NCI-H460 (cell line): ENCODE data around the gene CST2. TPM values are rescaled to one million over a fixed set of nuclear protein-coding genes. Genes with fewer than 3 reads are reported as not detected.
"Not testable (repeated sequence)": the region's sequence is repeated elsewhere in the genome, so short reads cannot be mapped to it uniquely, and the experiment has no call there.

Experiments used
- DNase-seq: peaks from one replicate; pipeline ENCODE4 v3.0.0-alpha.2; 2016; ENCODE audit warnings: low read depth; ENCODE audit errors: extremely low read depth
- polyA plus RNA-seq: library from polyadenylated mRNA; depleted of rRNA; stranded (reverse); fragments of >200 nt; gene quantifications from 2 replicates; pipeline ENCODE4 v1.2.3, GENCODE V29; 2014; cell fraction: nucleus; rRNA removed
- total RNA-seq: library from RNA; depleted of rRNA; stranded (reverse); fragments of >200 nt; shearing (Covaris generic); gene quantifications from 2 replicates; pipeline ENCODE4 v1.2.3, GENCODE V29; 2014; rRNA removed

CST2 gene, protein sequence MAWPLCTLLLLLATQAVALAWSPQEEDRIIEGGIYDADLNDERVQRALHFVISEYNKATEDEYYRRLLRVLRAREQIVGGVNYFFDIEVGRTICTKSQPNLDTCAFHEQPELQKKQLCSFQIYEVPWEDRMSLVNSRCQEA
- 0.78 TPM in 1 of 2 replicates, not detected in the other for total RNA-seq
- polyA plus RNA-seq: not detected in 2 replicates

DNA sequence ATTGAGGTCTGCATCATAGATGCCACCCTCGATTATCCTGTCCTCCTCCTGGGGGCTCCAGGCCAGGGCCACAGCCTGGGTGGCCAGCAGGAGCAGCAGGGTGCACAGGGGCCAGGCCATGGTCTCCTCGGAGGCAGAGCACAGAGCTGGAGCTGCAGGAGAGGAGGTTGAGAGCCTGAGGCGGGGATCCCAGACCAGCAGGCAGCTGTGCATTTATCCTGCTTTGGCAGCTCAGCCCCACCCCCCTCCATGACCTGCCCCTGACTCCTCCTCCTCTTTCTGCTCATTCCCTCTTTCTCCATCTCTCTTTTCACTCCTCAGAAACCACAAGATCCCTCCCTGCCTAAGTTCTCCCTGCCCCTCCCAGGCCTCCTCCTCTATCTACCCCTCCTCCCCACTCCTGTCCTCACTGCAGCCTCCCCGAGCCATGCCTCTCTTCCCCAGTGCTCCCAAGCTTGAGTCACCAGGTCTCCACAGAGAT lies at the start of gene CST2:
TSS of gene CST2 (minus strand) at position 189 of the 481 bp plus-strand sequence. CDS start at position 120, 69 bp downstream.
- DNase-seq: no peak

DNA sequence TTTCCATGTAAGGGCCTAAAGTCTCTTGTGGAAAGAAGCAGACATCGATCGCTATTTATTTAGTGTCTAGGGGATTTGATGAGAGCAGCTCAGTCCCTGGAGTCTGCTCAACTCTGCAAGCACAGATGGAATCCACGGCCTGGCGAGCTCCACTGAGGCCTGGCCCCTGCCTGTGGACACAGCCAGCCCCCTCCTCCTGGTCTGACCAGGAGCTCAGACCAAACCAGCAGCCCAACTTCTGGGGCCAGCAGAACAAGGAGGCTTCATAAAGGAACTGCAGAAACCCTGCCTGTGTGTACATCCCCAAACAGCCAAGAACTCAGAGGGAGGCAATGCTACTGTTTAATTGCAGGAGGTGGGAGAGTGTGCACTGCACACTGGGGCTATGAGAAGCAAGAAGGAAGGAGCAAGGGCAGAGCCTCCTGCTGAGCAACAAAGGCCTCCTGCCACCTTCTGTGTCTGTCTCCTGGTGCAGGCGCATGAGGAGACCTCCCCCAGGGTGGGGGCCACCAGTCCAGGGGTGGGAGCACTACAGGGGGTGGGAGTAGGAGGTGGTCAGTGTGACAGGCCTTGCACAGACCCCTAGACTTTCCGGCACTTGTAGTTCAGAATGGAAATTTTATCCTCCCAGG lies 49.2 kb upstream of the CST2 start:
- DNase-seq: no peak

DNA sequence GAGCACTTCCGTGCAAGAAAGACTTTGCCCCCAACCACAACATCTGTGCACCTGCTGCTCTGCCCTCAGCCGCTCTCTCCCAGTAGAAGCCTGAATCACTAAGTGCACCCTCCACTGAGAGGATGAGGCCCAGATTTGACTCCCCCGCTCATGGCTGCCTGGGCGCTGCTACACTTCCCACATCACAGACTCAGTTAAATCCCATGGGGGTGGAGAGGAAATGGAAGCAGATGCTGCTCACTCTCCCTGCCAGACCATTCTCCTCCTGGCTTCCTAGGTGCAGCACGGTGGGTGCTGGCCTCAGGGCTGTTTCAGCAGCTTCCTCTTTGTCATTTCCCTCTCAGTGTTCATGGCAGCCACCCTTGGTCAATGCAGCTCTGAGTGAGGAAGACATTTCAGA lies 48.2 kb upstream of the CST2 start:
- no peak for DNase-seq

DNA sequence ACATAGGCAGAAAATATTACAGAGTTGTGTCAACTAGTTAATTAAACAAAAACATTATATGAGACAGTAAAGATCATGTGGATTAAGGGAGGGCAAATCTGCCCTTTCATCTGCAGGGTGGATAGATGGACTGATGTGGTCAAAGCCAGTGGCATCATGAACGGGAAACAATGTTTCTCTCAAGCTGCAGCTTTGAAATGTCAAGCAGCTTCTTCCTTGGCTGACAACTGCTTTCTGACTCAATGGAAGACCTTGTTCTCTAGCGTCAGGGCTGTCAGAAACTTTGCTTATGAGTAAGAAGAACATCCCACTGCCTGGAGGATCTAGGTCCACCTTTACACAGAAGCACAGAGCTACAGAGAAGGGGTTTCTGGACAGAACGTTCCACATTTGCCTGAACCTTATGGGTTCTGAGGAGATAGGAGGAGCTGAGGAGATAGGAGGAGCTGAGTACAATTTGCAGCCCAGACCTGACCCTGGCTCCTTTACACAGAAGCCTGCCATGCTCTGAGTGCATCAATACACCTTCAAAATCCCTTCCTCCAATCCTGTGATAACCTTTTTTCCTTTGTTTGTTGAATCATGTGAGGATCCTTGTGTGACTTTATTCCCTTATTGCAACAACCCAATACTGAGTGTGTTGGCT lies 47.0 kb upstream of the CST2 start:
- DNase-seq: no peak

DNA sequence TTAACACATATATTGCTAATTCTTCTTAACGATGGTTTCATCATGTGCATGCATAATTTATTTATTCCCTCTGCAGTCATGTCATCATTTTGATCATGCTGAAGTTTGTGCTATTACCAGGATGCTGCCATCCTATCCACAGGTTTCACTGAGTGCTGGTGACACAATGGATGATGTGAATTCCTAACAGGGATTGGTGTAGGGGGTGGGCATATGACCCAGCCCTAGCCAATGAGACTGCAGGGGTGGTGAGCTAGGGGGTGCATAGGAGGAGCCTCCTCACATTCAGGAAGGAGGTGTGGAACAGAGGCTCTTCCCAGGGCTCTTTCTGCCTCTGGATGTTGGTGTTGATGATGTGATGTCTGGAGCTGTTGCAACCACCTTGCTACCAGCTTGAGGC lies 45.5 kb upstream of the CST2 start:
- DNase-seq: no peak

DNA sequence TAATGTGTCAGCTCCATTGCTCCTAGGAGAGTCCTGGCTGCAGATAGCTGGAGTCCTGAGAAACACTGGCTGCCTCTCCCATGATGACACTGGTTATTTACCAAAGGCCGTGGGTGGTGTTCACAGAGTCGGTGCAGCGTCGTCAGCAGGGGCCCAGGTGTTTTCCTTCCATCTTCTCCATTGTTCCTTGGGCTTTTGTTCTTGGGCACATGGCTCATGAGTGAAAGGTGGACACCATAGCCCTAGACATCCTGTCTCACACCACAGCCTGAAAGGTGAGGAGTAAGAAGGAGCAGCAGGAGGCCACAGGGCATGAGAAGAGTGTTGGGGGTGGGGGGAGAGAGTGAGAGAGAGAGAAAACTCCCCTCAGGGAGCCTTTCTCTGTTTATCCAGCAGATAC lies 43.9 kb upstream of the CST2 start:
- DNase-seq: no peak

DNA sequence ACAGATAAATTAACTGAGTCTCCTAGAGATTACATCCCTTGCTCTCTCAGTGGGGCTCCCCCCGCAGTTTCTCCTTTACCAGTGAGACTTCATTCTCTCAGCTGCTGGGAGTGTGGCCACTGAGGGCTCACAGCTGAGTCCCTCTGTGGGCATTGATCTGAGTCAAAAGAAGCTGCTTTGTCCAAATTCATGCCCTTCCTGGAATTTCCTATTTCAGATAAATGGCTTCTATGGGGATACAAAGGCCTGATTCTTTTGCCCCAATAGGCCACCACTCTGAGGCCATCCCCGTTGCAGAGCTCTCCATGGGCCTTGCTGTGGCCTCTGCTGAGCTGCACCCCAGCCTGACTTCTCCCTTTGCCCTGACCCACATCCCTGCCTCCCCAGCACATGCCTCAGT lies 43.0 kb upstream of the CST2 start:
- no peak for DNase-seq

DNA sequence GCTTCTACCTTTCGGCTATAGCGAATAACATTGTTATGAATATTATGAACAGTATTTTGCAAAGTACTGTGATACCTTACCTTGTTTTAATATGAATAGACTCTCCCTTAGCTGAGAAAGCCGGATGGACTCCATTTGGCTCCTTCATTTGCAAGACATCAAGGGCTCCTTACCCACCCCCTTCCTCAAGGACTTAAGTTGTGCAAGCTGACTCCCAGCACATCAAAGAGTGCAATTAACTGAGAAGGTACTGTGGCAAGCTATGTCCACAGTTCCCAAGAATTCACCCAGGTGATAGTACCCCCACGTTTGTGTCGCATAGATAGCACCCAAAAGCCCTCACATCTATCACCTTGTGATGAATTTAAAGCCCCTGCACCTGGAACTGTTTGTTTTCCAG lies 41.8 kb upstream of the CST2 start:
- DNase-seq: no peak

DNA sequence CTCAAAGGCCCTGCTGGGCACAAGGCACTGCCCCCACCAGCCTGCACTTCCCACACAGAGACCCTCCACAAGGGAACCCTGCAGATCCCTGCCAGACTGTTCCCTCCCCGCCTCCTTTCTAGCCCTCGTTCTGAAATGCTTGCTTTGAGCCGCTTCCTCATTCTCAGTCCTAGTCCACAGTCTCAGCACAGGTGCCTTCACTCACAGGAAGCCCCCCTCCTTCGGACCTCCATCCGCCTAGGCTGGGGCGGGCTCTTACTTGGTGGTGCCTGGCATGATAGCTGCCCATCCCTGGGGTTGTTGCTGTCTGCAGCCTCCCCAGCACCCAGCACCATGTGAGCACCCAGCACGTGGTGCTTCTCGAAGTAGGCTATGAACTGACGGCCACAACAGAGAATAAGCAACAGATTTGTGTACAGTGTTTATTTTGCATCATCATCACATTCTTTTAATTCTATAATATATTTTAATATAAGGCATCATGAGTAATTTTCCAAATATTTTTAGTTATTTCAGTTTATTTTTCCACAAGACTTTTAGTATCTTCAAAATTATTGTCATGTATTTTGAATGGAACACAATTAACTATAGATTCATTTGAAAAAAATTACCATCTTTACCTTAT lies 40.7 kb upstream of the CST2 start:
- DNase-seq: no peak

DNA sequence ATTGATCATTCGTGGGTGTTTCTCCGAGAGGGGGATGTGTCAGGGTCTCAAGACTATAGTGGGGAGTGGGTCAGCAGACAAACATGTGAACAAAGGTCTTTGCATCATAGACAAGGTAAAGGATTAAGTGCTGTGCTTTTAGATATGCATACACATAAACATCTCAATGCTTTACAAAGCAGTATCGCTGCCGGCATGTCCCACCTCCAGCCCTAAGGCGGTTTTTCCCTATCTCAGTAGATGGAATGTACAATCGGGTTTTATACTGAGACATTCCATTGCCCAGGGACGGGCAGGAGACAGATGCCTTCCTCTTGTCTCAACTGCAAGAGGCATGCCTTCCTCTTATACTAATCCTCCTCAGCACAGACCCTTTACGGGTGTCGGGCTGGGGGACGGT lies 34.2 kb upstream of the CST2 start:
- DNase-seq: not testable (repeated sequence)

DNA sequence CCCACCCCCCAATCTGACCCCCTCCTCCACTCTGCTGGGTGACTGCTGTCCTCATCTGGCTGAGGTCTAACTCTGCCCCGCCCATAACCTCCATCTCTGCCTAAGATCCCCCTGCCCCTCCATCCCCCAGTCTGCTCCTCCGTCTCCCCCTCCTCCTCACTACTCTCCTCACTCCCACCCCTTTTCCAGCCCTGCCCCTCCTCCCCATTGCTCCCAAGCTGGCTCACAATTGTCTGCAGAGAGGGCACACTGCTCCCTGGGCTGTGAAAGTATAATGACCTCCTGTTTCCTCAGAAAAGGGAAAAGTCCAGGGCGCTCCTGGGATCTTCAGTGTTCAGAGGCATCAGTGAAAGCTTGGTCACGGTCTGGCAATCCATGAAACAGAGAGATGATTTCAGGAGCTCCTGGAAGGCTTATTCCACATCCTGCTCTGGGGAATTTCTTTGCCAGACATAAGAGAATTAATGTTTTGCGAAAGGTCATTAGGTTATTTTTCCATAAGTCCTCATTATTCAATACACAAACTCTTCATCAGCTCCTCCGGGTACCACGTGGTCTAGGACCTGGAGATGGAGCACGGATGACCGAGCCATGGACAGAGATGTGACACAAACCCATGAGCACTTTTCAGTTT lies 31.6 kb upstream of the CST2 start:
- DNase-seq: no peak

DNA sequence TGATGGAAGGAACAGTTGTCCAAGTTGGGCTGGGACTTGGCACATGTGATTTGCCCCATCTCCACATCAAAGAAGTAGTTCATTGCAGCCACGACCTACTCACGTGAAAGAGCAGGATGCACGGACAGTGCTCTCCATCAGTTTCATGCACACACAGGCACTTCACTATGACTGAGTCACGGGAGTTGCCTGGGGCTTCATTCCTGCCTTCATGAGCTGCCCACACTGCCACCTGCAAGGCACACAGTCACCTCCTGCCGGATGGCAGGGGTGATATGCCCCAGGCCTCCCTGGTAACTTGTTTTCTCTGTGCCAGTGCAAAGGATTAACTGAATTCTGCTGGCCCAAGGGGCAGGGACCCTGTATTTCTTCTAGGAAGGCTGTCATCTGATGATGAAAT lies 30.2 kb upstream of the CST2 start:
- no peak for DNase-seq

DNA sequence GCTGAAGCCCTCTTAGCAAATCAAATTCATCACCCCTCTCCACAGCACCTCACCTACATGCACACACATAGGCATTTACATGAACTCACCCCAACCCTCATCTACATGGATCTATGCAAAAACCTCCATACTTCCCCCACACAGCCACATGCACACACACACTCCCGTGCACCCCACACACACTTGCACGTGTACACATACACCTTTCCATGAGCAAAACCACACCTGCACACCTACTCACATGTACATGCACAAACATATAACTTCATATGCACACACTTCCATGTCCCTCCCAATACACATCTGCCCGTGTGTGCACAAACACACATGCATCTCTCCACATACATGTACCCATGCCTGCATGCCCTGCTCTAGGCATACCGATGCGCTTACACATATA lies 29.7 kb upstream of the CST2 start:
- DNase-seq: no peak

DNA sequence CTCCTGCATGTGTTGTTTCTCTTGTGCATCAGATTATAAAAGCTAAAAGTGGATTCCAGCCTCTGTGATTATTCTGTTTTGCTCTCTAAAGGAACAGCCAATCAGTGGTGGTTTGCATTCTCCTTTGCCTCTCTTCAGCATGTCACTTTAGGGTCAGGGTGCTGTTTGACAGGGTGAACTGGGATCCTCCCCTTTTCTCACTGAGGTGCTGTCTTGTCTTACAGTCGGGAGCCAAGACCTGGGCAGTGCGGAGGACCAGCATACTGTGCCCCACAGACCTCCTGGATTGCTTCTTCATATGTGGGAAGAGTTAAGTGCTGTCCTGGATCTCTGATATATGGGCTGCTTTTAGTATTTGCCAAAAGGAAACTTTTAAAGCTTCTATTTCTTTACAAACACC lies 15.2 kb upstream of the CST2 start:
- DNase-seq: no peak

DNA sequence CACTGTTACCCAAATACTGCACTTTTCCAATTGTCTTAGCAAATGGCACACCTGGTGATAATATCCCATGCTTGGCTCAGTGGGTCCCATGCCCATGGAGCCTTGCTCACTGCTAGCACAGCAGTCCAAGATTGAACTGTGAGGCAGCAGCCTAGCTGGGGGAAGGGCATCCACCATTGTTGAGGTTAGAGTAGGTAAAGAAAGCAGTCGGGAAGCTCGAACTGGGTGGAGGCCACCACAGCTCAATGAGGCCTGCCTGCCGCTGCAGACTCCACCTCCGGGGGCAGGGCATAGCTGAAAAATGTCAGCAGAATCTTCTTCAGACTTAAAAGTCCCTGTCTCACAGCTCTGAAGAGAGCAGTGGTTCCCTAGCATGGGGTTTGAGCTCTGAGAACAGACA lies 9.2 kb upstream of the CST2 start:
- DNase-seq: no peak

DNA sequence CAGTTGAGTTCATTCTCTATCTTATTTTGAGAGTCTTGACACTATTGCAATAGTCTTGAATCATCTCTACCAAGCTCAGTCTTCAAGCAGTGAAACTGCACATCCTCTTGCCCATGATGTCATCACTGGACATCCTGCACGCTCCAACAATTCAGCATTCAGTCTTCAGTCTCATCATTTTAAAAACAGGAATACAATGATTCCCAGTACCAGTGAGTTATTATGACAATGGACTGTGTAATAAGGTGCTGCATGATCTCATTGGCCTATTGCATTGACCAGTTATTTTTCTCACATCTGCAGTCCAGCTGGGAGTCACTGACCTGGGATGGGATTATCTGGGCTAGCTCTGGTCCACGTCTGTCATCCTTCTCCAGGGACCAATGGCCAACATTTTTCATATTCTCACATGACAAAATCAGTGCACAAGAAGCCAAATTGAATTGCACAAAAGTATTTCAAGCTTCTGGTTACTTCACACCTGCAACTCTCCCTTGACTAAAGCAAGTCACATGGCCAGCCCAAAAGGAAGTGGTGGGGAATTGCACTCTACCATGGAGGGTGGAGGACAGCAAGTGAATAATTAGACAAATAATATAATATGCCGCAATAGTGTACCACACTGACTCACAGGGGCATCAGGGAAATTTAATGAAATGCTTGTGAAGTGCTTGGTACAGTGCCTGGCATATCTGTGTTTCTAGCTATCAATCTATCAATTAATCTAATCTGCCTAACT lies 6.4 kb upstream of the CST2 start:
- no peak for DNase-seq

DNA sequence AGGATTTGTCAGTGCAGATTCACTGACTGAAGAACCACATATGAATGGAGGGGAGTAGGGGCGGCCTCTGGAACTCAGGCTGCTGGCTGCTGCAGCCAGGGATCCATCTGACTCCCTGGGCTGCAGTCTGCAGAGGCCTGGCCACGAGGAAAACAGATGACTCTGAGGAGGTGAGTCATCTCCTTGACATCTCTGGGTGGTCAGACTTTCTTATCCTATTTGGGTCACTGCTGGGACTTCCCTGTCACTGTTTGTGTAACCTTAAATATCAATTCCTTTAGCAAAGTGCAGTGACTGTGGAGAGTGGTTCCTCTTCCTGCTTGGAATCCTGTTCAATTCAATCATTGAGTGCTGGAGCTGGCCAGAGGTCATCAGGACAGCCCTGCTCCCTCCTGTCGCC lies 5.4 kb upstream of the CST2 start:
- DNase-seq: not testable (repeated sequence)

DNA sequence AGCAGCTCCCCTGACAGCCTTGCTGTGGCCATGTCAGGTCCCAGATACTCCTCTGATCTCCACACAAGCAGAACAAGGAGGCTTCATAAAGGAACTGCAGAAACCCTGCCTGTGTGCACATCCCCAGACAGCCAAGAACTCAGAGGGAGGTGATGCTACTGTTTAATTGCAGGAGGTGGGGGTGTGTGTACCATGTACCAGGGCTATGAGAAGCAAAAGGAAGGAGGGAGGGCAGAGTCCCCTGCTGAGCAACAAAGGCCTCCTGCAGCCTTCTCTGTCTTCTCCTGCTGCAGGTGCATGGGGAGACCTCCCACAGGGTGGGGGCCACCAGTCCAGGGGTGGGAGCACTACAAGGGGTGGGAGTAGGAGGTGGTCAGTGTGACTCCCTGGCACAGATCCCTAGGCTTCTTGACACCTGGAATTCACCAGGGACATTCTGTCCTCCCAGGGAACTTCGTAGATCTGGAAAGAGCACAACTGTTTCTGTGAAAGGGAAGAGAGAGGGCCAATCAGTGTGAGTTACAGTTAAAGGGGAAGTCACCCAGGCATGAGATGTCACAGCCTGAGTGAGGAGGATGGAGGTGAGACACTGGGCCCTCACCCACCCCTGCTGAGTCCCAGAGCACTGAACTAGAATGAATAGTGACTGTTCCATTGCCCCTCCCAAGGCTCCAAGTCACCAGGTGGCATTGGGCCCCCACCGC lies 2.8 kb downstream of the CST2 start:
- no peak for DNase-seq

DNA sequence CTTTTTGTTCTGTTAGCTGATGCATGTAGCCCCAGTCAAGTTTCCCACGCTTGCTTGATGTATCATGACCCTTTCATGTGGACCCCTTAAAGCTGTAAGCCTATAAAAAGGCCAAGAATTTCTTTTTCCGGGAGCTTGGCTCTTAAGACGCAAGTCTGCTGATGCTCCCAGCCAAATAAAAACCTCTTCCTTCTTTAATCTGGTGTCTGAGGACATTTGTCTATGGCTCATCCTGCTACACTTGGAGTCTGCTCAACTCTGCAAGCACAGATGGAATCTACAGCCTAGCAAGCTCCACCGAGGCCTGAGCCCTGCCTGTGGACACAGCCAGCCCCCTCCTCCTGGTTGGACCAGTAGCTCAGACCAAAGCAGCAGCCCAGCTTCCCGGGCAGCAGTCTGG lies 3.4 kb downstream of the CST2 start:
- no peak for DNase-seq

DNA sequence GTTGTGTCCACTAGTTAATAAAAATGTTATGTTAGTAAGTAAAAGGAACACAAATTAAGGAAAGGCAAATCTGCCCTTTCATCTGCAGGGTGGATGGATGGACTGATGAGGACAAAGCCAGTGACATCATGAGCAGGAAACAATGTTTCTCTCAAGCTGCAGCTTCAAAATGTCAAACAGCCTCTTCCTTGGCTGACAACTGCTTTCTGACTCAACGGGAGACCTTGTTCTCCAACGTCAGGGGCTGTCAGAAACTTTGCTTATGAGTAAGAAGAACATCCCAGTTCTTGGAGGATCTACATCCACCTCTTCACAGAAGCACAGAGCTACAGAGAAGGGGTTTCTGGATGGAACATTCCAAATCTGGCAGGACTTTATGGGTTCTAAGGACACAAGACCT lies 6.0 kb downstream of the CST2 start:
- no peak for DNase-seq
